Fibroblast of skin of left biceps (primary cell): ENCODE measurements around the gene MRPL9.
"Not testable (repeated sequence)": the region's sequence is repeated elsewhere in the genome, so short reads cannot be mapped to it uniquely, and the experiment has no call there.

ENCODE experiments used
- DNase-seq, 2 experiments: peaks; one replicate each; pipeline ENCODE4 v3.0.0-alpha.2; 2013; ENCODE audit warnings: low read depth in 2 of 2

The MRPL9 gene

DNA sequence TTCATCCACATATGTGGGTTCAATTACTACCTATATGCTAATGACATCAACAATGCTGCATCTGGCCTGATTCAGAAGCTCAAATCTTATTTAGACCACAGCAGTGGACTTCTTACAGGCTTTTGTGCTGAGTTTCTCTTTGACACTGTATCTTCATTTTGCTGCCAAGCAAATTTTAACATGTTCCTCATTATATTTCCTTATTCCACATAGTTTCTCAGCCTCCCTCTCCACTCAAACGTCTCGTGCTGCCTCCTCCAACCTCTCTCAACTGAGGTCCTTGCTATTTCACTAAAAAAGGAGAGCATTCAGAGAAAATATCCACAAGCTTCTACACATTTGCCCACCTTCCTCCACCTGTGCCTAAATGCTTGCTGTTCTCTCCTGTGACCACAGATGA lies 20.5 kb upstream of the MRPL9 start:
- DNase-seq: no peak

DNA sequence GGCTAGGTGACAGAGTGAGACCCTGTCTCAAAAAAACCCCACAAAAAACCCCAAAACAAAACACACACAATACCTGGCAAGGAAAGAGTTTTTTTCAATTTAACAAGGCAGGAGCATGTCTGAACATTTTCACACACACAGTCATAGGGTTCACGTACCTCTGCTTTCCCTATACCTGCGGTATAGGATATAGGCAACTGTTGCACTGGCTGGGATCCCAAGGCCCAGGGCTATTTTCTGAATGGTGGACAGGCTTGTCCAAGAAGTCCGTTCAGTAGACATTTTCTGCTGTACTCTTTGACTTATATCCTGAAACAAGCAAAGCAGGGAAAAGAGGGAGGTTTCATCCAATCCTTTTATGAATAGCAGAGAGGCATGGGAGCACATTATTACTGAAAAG lies 19.4 kb upstream of the MRPL9 start:
- DNase-seq: no peak

DNA sequence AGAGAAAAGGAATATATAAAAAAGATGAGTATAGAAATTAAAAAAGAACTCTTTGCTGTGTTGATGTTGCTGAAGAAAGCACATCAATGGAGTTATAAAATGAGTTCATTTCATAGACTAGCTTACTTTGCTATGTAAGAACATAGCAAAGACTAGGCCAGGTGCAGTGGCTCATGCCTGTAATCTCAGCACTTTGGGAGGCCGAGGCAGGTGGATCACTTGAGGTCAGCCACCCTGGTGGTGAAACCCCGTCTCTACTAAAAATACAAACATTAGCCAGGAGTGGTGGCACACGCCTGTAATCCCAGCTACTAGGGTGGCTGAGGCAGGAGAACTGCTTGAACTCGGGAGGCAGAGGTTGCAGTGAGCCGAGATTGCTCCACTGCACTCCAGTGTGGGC lies 18.7 kb upstream of the MRPL9 start:
- not testable (repeated sequence) for DNase-seq

DNA sequence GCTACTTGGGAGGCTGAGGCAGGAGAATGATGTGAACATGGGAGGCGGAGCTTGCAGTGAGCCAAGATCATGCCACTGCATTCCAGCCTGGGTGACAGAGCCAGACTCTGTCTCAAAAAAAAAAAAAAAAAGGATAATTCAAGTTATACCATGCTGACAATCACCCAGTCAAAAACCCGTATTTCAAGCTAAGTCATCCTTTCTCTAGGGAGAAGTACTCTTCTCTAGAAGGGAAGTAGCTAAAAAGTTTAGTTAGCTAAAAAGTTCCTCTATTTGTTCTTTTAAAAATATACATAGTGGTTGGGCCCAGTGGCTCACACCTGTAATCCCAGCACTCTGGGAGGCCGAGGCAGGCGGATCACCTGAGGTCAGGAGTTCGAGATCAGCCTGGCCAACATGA lies 17.4 kb upstream of the MRPL9 start:
- not testable (repeated sequence) for DNase-seq

DNA sequence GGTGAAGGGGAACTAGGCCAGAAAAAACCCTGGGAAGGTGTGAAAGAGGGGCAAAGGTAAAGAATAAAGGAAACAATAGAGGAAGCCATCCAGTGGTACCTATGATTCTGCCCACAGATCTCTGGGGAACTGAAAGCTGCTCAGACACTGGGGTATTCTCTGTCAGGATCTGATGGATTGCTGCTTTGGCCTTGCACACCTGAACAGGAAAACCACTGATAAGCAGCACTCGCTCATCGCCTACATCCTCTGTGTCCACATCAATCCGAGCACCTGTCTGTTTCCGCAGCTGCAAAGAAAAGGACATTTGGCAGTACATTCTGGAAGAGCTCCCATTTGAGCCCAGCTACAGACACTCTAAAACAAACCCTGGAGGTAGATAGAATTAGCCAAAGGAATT lies 16.6 kb upstream of the MRPL9 start:
- DNase-seq: no peak

DNA sequence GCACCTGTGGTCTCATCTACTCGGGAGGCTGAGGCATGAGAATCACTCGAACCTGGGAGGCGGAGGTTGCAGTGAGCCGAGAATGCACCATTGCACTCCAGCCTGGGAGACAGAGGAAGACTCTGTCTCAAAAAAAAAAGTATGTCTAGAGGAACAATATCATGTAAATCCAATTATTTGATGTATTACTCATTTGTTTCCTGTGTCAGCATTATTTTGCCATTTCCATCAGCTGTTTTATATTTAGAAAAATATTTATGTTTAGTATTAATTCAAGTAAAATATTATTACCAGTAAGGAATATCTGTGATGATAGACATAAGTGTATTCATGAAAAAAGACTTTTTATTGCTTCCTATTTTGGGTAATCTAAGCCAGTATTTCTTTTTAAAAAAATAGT lies 14.0 kb upstream of the MRPL9 start:
- no peak for DNase-seq

DNA sequence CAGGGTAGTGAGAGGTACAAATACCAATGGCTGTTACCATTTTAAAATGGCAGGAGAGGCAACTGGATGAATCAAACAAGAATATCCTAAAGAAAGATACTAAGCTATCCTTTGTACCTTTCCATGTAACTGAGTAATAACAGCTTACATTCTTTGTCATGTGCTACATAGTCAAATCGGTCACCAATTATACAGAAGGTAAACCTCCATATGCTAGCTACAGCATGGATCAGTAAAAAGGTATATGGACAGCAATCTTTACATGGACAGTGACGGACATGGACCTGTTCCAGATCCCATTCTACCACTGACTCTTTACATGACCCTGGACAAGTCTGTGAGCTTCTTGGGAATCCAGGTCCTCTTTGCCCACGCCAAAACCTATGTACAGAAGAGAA lies 13.4 kb upstream of the MRPL9 start:
- no peak for DNase-seq

DNA sequence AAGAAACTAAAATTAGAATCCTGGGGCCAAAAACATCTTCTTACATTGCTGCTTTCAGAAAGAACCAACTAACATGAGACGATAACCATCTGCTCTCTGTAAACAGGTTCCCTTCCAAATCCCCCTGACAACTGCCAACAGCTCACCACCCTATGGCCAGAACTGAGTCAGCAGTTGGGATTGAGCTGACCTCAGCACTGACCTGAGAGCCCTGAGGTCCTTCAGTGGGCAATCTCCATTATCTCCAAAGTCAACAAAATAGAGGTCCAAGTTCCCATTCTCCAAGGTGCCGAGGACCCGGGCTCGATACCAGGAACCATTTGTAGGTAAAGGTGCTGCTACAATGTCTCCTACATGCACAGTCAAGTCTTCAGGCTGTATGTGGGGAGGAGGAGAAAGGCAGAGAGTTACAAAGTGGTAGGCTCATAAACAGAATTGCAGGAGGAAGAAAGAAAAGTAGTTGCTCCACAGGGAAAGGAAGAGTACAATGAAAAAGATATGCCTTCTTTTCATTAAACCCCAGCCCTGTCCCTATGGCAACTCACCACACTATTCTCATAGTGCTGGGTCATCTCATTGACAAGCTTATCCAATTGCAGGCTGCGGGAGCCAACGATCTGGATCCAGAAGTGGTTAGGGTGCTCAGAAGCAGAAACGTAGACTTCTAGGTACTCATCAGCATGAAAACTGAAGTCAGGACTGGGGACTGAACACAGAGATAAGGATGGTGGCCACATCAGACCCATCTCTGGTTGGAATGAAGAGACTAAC lies 12.8 kb upstream of the MRPL9 start:
- no peak for DNase-seq

DNA sequence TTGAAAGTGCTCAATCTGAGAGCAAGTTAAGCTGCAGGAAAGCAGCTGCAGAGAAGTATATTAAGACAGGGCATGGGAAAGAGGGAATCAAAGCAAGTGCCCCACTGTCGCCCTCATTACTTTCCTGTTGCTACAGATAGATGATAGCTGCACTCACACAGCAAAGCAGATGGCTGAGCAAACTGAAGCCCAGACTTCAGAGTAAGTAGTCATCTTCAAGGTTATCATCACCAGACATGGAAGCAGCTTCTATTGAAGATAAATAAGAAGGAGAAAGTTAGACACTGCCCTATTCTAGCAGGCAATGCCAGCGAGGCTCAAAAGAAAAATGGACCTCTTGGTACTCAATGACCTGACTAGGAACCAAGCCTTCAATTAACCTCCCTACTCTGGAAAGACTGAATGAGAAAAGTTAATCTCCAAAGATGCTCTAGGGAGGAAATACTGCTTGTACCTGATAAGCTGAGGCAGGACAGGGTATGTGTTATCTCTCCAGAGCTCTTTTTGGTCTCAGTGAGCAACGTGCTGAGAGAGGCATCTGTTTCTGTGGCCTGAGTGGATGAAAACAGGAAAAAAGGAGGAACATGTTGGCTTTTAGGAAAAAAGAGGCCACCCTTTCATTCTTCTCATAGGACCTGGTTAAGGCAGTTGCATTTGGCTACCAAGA lies 11.1 kb upstream of the MRPL9 start:
- DNase-seq: no peak

DNA sequence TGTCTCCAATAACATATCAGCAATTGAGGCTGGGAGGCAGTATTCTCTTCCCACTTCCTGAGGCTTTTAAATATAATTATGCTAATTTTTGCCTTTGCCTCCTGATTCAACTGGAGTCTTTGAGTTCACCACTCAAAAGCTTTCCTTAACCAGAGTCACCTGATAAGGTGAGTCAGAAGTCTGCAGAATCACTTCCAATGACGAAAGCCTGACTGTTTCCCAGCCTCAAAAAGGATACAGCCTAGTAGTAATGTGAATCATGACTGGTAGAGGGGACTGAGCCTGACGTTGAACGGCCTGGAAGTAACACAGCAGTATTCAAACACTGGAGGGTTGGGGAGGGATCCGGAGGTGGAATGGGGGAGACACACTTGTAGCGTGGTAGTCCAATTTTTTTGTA lies 10.4 kb upstream of the MRPL9 start:
- no peak for DNase-seq

DNA sequence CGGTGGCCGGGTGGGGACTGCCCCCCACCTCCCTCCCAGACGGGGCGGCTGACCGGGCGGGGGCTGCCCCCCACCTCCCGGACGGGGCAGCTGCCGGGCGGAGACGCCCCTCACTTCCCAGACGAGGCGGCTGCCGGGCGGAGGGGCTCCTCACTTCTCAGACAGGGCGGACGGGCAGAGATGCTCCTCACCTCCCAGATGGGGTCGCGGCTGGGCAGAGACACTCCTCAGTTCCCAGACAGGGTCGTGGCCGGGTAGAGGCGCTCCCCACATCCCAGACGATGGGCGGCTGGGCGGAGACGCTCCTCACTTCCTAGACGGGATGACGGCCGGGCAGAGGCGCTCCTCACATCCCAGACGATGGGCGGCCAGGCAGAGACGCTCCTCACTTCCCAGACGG lies 6.0 kb upstream of the MRPL9 start:
- DNase-seq: not testable (repeated sequence)

DNA sequence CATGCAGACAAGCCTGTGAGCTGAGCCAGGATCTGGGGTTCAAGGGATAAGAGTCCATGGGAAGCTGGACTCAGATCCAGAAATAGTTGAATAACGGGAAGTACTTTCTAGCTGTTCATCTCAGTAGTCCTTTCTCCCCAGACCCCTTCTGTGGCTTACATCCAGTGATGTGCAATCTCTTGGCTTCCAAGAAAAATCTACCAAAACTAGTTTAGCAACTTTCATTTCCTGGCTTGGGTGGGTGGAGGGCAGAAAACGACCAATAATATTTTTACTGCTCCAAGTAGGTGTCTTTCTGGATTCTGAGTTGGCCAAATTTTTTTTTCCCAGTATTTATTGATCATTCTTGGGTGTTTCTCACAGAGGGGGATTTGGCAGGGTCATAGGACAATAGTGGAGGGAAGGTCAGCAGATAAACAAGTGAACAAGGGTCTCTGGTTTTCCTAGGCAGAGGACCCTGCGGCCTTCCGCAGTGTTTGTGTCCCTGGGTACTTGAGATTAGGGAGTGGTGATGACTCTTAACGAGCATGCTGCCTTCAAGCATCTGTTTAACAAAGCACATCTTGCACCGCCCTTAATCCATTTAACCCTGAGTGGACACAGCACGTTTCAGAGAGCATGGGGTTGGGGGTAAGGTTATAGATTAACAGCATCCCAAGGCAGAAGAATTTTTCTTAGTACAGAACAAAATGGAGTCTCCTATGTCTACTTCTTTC lies 5.2 kb upstream of the MRPL9 start:
- DNase-seq: not testable (repeated sequence)

DNA sequence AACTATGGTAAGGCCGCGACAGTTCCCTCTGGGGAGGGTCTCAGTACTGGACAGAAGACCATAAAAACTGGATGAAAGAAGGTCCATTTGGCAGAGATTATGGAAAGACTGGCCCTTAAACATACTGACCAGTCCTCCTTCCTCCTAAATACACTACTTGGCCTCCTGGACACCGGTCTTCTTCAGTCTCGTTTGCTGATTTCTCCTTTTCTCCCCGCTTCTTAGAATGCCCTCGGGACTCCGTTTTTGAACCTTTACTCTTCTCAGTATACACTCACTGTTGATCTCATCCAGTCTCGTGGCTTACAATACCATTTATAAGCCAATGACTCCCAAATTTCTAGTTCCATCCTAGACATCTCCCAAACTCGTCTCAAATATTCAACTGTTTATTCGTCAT lies 694 bp upstream of the MRPL9 start:
- no peak for DNase-seq

DNA sequence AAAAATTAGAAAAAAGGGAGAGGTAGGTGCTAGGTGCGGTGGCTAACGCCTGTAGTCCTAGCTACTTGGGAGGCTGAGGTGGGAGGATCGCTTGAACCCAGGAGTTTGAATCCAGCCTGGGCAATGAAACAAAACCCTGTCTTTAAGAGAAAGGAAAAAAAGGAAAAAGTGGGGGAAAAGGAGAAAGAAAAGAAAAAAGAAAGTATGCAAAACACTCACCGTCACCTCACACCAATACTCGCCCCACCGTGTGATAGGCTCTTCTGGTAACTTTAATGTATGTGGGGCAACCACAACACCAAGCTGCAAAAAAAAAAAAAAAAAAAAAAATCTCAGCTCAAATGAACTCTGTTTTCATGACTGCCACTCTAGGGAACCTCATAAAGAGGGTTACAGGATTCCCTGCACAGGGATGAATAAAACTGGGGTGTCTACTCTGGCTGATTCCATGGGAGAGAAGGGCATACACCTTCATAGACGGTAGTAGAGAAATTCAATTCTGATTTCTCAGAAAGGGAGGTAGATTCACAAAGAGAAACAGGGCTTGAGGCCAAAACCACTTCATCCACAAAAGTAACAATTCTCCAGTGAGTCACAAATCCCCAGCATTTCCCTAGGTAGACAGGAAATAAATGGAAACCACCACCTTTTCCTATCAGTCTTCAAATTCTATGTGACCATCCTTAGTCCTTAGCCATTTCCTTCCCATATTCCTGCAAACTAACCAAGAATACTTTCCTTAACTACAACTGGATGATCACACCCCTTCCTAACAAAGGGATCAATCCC lies 2.5 kb downstream of the MRPL9 start:
- no peak for DNase-seq

DNA sequence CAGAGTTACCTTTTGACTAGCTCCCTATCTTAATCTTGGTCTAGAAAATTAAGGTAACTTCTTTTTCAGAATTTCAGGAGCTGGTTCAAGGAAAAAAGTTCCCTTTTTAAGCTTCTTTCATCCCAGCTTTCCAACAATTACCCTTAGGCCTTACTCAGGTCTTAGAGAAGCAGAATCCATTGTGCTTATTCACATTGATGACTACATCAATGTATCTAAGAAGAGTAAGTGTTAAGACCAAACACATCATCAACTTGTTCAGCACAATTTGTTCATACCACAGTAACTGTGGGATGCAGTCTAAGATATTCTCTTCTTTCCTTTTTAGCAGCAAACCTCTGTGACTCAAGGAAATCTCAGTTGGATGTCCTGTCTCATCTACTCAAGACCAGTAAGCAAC lies 4.1 kb downstream of the MRPL9 start:
- no peak for DNase-seq

DNA sequence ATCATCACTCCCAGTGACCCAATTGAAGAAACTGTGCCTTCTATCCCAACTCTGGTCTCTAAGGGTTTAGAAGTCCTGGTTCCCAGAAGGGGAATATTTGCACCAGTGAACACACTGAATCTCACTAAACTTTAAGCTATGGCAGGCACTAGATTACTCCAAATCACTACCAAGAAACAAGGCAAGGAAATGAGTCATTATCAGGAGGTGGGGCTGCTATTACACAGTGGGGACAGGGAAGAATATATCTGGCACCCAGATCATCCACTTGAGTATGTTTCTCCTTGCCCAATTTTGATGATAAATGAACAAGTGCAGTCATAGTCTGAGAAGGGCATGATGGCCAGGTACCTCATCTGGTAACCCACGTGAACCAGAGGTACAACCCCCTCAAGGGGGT lies 7.0 kb downstream of the MRPL9 start:
- DNase-seq: no peak

DNA sequence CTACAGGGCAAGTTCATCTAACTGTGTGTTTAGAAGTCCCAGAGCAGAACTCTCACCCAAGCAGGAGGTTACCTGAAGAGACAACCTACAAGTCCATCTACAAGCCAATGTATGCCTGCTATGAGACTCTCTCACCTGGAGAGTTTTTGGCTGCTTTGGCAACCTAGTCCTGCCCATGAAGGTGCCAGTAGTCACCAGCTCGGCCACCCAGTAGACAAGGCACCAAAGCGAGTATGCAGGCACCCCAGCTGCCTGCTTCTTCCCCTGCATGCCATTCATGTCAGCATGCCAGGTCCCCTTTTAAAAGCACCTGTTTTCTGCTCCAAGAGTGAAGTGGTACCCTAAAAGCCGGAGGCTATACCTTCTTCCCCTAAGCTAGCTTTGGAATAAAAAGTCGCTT lies 21.8 kb downstream of the MRPL9 start:
- no peak for DNase-seq

DNA sequence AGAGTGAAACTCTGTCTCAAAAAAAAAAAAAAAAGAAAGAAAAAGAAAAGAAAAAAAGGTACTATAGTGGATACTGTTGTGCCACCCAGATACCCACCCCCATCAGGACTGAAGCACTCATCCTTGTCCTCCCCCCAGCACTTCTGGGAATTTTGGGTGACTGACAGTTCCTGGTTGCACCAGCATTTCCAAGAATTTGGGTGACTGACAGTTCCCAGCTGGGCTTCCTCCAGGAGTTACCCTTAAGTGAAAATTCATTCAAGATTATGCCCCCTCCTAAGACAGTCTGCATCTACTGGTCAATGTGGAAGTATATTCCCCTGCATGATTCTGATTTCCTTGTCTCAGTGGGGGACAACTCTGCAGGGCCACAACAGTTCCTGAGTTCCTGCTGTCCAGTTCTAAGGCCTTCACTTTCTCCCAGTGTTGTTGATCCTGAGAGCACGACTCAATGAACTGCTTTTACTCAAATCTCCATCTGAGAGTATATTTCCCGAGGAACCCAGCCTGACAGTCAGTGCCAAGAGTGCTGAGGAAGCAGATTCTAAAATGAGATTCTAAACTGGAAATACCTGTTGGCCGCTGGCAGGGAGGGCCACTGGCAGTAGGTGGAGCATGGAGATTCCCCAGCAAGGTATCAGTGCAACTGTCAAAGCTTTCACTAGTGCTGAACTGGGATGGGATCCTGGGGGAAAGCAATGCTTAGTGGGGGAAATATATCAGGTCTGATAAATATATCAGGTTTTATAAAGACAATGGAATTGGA lies 23.5 kb downstream of the MRPL9 start:
- DNase-seq: no peak

DNA sequence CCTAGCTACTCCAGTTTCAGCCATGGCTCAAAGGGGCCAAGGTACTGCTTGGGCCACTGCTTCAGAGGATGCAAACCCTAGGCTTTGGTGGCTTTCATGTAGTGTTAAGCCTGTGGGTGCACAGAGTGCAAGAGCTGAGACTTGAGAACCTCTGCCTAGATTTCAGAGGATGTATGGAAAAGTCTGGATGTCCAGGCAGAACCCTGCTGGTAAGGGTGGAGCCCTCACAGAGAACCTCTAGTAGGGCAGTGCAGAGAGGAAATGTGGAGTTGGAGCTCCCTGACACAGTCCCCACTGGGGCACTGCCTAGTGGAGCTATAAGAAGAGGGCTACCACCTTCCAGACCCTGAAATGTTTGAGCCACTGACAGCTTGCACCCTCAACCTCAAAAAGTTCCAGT lies 25.8 kb downstream of the MRPL9 start:
- DNase-seq: no peak

DNA sequence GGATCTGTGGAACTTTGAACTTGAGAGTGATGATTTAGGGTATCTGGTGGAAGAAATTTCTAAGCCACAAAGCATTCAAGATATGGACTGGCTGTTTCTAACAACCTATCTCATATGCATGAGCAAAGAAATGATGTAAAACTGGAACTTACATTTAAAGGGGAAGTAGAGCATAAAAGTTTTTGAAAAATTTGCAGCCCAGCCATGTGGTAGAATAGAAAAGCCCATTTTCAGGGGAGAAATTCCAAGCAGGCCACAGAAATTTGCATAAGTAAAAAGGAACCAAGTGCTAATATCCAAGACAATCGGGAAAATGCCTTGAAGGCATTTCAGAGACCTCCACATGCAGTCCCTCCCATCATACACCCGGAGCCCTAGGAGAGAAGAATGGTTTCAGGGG lies 26.3 kb downstream of the MRPL9 start:
- no peak for DNase-seq

DNA sequence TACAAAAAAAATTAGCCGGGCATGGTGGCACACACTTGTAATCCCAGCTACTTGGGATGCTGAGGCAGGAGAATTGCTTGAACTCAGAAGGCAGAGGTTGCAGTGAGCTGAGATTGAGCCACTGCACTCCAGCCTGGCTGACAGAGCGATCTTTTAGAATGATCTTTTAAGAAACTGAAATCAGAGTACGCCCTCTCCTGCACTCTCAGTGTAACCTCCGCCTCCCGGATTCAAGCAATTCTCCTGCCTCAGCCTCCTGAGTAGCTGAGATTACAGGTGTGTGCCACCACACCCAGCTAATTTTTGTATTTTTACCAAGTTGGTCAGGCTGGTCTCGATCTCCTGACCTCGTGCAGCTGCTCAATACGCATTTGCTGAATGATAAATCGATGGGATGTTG lies 29.3 kb downstream of the MRPL9 start:
- DNase-seq: not testable (repeated sequence)
